Activated naive CD4-positive, alpha-beta T cell (primary cell): Measurements from ENCODE around the gene ACAP1.

Source experiments
- DNase-seq, 4 experiments: peaks; one replicate each; lab custom pipeline; 2025; lab: John Stamatoyannopoulos, UW

ACAP1 gene

GRCh38 chr17:7311110-7311705, 25.1 kb upstream of the ACAP1 start:
- DNase-seq: no peak

GRCh38 chr17:7312432-7313087, 23.8 kb upstream of the ACAP1 start:
- no peak for DNase-seq

GRCh38 chr17:7313088-7313889, 23.0 kb upstream of the ACAP1 start:
- DNase-seq: no peak

GRCh38 chr17:7313890-7314718, 22.2 kb upstream of the ACAP1 start:
- DNase-seq: no peak

- peak; percentile 85 to 93 (median 90) for DNase-seq
These were observed 21.4 kb upstream of the ACAP1 start, which contains the start of gene GPS2 for GRCh38 chr17:7314719-7315569. Gene GPS2, minus strand, starts transcription at chr17:7315360. Its CDS starts 308 bp downstream, at chr17:7315052.

- DNase-seq: no peak
These were observed 20.6 kb upstream of the ACAP1 start for GRCh38 chr17:7315570-7316235.

- DNase-seq: no peak
These were observed 19.0 kb upstream of the ACAP1 start for GRCh38 chr17:7317161-7317803.

- no peak for DNase-seq
These were observed 18.0 kb upstream of the ACAP1 start for GRCh38 chr17:7318121-7318860.

GRCh38 chr17:7321466-7321865, 14.9 kb upstream of the ACAP1 start:
- DNase-seq: no peak

- DNase-seq: no peak
These were observed 13.7 kb upstream of the ACAP1 start for GRCh38 chr17:7322520-7323194.

- peak; percentile 25 to 64 (median 36) for DNase-seq
These were observed 12.4 kb upstream of the ACAP1 start for GRCh38 chr17:7323731-7324437.

- no peak for DNase-seq
These were observed 11.9 kb upstream of the ACAP1 start for GRCh38 chr17:7324438-7324779.

GRCh38 chr17:7325031-7325528, 11.2 kb upstream of the ACAP1 start:
- no peak for DNase-seq

GRCh38 chr17:7326186-7326585, 10.1 kb upstream of the ACAP1 start:
- DNase-seq: no peak

GRCh38 chr17:7327056-7327455, 9.3 kb upstream of the ACAP1 start:
- DNase-seq: no peak

- DNase-seq: no peak
These were observed 8.8 kb upstream of the ACAP1 start for GRCh38 chr17:7327501-7327900.

- no peak for DNase-seq
These were observed 8.3 kb upstream of the ACAP1 start for GRCh38 chr17:7328009-7328408.

- DNase-seq: no peak
These were observed 7.4 kb upstream of the ACAP1 start, which contains the start of gene NEURL4 for GRCh38 chr17:7328840-7329373. Gene NEURL4, minus strand, starts transcription at chr17:7329335. Its CDS starts 23 bp downstream, at chr17:7329312.
